Hair follicular keratinocyte (primary cell): ENCODE data around the gene SAV1. TPM values are rescaled to one million over a fixed set of nuclear protein-coding genes. Genes with fewer than 3 reads are reported as not detected.

Experiments used
- total RNA-seq: library from RNA; depleted of rRNA; stranded (reverse); fragments of >200 nt; gene quantifications from 2 replicates; pipeline ENCODE4 v1.2.3, GENCODE V29; 2015

SAV1 gene
- 15.1 and 29.9 TPM in 2 replicates for total RNA-seq

DNA sequence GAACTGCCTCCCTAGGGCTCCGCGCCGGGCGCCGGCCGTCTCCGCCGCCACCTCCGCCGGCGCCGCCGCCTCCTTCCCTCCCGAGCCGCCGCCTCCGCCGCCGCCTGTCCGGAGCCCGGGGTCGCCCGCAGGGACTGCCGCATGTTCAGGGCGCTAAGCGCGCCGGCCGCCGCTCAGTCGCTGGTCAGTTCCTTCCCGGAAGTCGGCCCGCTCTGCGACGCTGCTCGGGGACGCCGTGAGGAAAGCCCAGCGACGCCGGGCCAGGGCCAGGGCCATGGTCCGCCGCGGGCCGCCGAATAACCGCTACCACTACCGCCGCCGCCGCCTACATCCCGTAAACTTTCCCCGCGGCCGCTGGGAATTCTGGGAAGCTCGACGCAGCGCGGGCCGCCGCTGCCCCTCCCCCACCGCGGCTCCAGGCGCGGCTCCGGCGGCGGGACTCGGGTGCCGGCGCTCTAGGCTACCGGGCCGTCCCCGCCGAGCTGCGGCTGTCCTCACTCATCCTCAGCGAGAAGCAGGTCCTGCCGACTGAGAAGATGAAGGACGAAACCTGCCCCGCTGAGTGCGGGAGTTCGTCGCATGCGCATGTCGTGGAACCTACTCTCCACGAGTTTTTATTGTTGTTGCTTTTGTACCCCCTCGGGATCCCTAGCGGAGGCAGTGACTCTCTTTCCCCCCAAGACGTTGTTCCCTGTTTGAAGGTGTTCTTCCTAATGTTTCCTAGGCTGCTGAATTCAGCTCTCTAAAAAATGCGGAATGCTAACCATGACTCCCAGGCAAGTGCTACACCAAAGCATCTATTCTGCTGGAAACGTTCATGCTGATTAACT lies at the start of gene SAV1:
TSS of gene SAV1 (minus strand) at position 311 of the 830 bp plus-strand sequence. CDS start 339 bp downstream, outside the sequence.

Other genes starting within 250 kb of the SAV1 start
- gene MAP4K5, start 135.7 kb downstream of the SAV1 start, total RNA-seq: 38.1 and 64.1 TPM in 2 replicates
- gene ATL1, start 108.2 kb downstream of the SAV1 start, total RNA-seq: 2.6 and 15.1 TPM in 2 replicates
- gene NIN, start 162.9 kb upstream of the SAV1 start, total RNA-seq: 17.6 TPM in 2 replicates
- gene ABHD12B, start 203.7 kb upstream of the SAV1 start, total RNA-seq: not detected in 2 replicates